BLaER1 treated with 17β-estradiol and CSF1 and Interleukin-3, amounts not matched to agents 10 nM and 100 nM (cell line): Measurements from ENCODE around the gene ZNF516.
A peak's percentile ranks its signal among the peaks of the same experiment; 100 is the strongest.

Experiments
- H3K27ac ChIP-seq, 11 experiments: shearing (Covaris generic); formaldehyde crosslinking; 2 replicates each; pipeline ENCODE4 v1.8.1; 2022
- H3K27me3 ChIP-seq, 11 experiments: shearing (Covaris generic); formaldehyde crosslinking; 2 replicates each; pipeline ENCODE4 v1.8.1; 2022
- H3K36me3 ChIP-seq, 11 experiments: shearing (Covaris generic); formaldehyde crosslinking; 2 replicates each; pipeline ENCODE4 v1.8.1; 2022
- H3K4me1 ChIP-seq, 10 experiments: shearing (Covaris generic); formaldehyde crosslinking; 2 replicates each; pipeline ENCODE4 v1.8.1; 2022
- H3K4me2 ChIP-seq, 11 experiments: shearing (Covaris generic); formaldehyde crosslinking; 2 replicates each; pipeline ENCODE4 v1.8.1; 2022
- H3K4me3 ChIP-seq, 10 experiments: shearing (Covaris generic); formaldehyde crosslinking; 2 replicates each; pipeline ENCODE4 v1.8.1; 2022
- H3K9ac ChIP-seq, 11 experiments: shearing (Covaris generic); formaldehyde crosslinking; 2 replicates each; pipeline ENCODE4 v1.8.1; 2022
- H3K9me3 ChIP-seq, 11 experiments: shearing (Covaris generic); formaldehyde crosslinking; replicated peaks in 1 of 11; 2 replicates each; pipeline ENCODE4 v1.8.1; 2022
- H4K20me1 ChIP-seq, 11 experiments: shearing (Covaris generic); formaldehyde crosslinking; 2 replicates each; pipeline ENCODE4 v1.8.1; 2022
- Cebpa-rat ChIP-seq, 11 experiments: shearing (Covaris generic); IDR thresholded peaks; 2 replicates each; pipeline ENCODE4 v1.8.1; 2022

ZNF516 gene

DNA sequence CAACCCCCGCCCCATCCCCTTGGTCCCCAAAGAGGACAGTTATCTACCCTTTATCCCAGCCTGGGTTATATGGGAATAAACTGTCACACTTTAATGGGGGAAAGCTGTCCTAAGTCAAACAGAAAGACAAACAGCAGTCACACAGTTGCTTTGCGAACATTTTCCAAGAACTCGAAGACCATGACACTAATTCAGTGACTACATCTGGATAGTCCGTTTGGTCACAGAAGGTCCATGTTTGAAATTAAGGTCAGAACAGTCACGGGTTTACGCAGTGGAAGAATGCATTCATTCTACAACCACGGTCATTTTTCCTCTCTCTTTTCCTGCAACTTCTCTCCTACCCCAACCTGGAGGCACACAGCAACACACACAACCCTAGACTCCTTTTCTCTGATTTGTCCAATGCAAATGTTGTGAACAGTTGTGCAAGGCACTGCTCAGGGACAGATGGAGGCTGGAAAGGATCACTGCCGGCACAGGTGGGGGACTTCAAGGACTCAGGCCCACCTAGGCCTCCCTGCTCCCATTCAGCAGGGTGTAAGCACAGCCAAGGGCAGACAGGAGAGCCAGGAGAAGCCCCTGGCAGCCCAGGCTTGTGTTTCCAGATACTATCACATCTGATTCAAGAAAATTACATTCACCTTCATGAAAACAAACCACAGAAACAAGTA lies 39.9 kb downstream of the ZNF516 start:
- H3K9me3 ChIP-seq: no peaks in the 10 kb centered on the region
- H3K36me3 ChIP-seq: peaks cover 18 to 28% (median 21%) of the 10 kb centered on the region in 11 experiments
- peaks cover 76 to 94% (median 90%) of the 10 kb centered on the region in 10 experiments for H3K4me1 ChIP-seq
- TF ChIP-seq Cebpa-rat (IDR thresholded peaks at IDR 0.05): no peak
- H3K27me3 ChIP-seq: no peaks in the 10 kb centered on the region
- H3K4me2 ChIP-seq: peak overlapping the region; percentile 31 to 98 (median 73)
- H3K4me3 ChIP-seq: no peak overlapping the region
- H4K20me1 ChIP-seq: peaks cover 4 to 92% (median 58%) of the 10 kb centered on the region in 11 experiments; a peak in 16 of 22 replicates
- peak overlapping the region in 8 of 11 experiments; percentile 20 to 61 (median 46); a peak in 13 of 22 replicates for H3K27ac ChIP-seq
- peak overlapping the region in 2 of 11 experiments; percentile 7 to 31; a peak in 3 of 22 replicates for H3K9ac ChIP-seq

DNA sequence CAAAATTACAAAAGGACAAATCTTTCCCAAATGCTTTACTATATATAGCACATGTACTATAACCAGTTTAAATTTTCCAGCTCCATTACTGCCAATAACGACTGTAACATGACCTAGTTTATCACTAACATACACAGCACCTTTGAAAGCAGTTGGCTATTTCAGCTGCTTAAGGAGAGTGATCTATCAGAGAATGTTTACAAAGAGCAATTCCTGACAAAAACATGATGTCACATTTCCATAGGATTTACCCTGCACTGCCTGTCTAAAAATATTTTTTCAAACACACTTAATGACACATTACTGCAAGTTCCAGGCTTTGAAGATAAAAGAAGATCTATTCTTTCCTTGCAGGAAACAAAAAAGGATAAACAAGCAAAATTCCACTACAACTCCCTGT lies 40.6 kb downstream of the ZNF516 start:
- no peak for TF ChIP-seq Cebpa-rat (IDR thresholded peaks at IDR 0.05)
- Histone ChIP-seq H4K20me1 (peaks cover 4 to 90% (median 51%) of the 10 kb centered on the region in 11 experiments; a peak in 16 of 22 replicates), H3K4me3 (no peak overlapping the region), H3K36me3 (peaks cover 10 to 21% (median 13%) of the 10 kb centered on the region in 11 experiments), H3K9ac (no peak overlapping the region), H3K27ac (no peak overlapping the region), H3K4me1 (peaks cover 82 to 94% (median 91%) of the 10 kb centered on the region in 10 experiments), H3K27me3 (no peaks in the 10 kb centered on the region), H3K4me2 (peak overlapping the region in 9 of 11 experiments; percentile 3 to 98 (median 71); a peak in 12 of 22 replicates), H3K9me3 (no peaks in the 10 kb centered on the region)

DNA sequence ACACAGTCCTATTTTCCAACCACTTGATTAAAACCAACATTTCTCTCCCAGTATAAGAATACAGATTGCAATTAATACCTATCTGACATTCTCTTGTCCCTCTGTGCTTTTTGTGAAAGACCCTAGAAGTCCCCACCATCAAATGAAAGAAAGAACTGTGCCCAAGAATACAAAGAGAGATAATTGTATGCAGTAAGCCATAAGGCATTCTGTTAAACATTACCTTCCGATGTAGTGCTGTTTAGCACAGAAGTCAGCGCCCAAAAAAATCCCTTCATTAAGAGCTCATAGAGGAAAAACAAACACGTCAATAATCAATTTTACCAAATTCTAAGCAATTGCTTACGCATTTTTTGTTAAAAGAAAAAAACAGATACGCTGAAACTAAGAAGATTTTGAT lies 41.1 kb downstream of the ZNF516 start:
- Histone ChIP-seq H3K4me3 (no peak overlapping the region), H3K9me3 (peaks cover 0 to 3% (median 0%) of the 10 kb centered on the region in 11 experiments; a peak in 2 of 22 replicates), H3K4me2 (peak overlapping the region in 10 of 11 experiments; percentile 16 to 98 (median 88); a peak in 12 of 22 replicates), H4K20me1 (peaks cover under 1 to 90% (median 46%) of the 10 kb centered on the region in 11 experiments; a peak in 16 of 22 replicates), H3K27me3 (no peaks in the 10 kb centered on the region), H3K27ac (peak overlapping the region in 3 of 11 experiments; percentile 87 to 91 (median 91); a peak in 5 of 22 replicates), H3K9ac (no peak overlapping the region), H3K36me3 (peaks cover 5 to 16% (median 9%) of the 10 kb centered on the region in 11 experiments), H3K4me1 (peaks cover 86 to 95% (median 92%) of the 10 kb centered on the region in 10 experiments)
- TF ChIP-seq Cebpa-rat (IDR thresholded peaks at IDR 0.05): no peak

DNA sequence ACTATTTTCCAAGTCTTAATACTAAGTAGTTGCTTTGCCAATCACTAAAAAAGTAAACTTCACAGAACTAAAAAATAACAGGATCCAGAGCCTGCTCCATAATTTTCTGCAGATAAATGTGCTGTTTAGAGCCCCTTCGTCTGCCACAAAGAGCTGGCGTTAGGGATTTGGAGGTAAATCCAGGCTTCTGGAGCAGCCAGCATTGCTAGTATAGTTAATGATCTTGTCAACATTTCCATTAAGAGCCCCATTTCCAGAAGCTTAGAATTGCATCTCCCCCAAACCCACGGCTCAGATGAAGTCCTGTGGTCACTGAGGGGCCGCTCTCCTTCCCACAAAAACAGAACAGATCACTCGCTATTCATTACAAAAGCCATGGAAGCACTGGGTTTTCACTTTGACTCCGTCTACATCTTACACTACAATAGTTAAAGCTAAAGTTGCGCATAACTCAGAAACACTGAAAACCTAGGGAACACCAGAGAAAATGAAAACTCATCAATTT lies 41.9 kb downstream of the ZNF516 start:
- Histone ChIP-seq H3K27me3 (no peaks in the 10 kb centered on the region), H3K9ac (peak overlapping the region in 8 of 11 experiments; percentile 4 to 89 (median 62); a peak in 9 of 22 replicates), H3K27ac (peak overlapping the region in 9 of 11 experiments; percentile 36 to 97 (median 88); a peak in 17 of 22 replicates), H3K4me1 (peaks cover 88 to 95% (median 92%) of the 10 kb centered on the region in 10 experiments), H3K36me3 (peaks cover 0 to 8% (median under 1%) of the 10 kb centered on the region in 11 experiments; a peak in 8 of 22 replicates), H4K20me1 (peaks cover 0 to 90% (median 38%) of the 10 kb centered on the region in 11 experiments; a peak in 15 of 22 replicates), H3K4me2 (peak overlapping the region; percentile 77 to 98 (median 92)), H3K9me3 (peaks cover 0 to 8% (median 0%) of the 10 kb centered on the region in 11 experiments; a peak in 2 of 22 replicates), H3K4me3 (no peak overlapping the region)
- no peak for TF ChIP-seq Cebpa-rat (IDR thresholded peaks at IDR 0.05)

DNA sequence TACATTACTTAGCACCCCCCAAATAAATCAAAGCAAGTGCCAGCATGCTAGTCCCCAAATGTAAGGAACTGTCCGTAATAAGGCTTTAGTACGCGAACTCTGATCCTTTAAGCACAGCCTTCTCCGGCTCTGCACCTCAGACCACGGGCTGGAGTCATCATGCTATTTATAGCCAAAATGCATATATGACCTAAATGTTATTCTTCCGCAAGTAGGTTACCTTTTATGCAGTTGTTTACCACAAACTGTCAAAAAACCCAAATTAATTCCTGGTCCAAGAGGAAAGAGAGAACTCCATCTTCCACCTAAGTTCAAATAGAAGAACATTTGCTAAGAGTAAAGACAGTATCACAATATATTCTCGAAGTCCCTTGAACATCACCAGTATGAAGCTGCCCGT lies 42.7 kb downstream of the ZNF516 start:
- Histone ChIP-seq H3K36me3 (peaks cover 0 to 9% (median 2%) of the 10 kb centered on the region in 11 experiments; a peak in 11 of 22 replicates), H3K9ac (peak overlapping the region; percentile 78 to 89 (median 84); a peak in 21 of 22 replicates), H4K20me1 (peaks cover 0 to 90% (median 30%) of the 10 kb centered on the region in 11 experiments; a peak in 15 of 22 replicates), H3K4me2 (peak overlapping the region; percentile 77 to 98 (median 92)), H3K4me3 (peak overlapping the region in 8 of 10 experiments; percentile 52 to 69 (median 60); a peak in 11 of 20 replicates), H3K4me1 (peaks cover 82 to 95% (median 90%) of the 10 kb centered on the region in 10 experiments), H3K9me3 (peaks cover 0 to 9% (median 0%) of the 10 kb centered on the region in 11 experiments; a peak in 3 of 22 replicates), H3K27ac (peak overlapping the region in 9 of 11 experiments; percentile 83 to 97 (median 88); a peak in 18 of 22 replicates), H3K27me3 (no peaks in the 10 kb centered on the region)
- TF ChIP-seq Cebpa-rat (IDR thresholded peaks at IDR 0.05): no peak

DNA sequence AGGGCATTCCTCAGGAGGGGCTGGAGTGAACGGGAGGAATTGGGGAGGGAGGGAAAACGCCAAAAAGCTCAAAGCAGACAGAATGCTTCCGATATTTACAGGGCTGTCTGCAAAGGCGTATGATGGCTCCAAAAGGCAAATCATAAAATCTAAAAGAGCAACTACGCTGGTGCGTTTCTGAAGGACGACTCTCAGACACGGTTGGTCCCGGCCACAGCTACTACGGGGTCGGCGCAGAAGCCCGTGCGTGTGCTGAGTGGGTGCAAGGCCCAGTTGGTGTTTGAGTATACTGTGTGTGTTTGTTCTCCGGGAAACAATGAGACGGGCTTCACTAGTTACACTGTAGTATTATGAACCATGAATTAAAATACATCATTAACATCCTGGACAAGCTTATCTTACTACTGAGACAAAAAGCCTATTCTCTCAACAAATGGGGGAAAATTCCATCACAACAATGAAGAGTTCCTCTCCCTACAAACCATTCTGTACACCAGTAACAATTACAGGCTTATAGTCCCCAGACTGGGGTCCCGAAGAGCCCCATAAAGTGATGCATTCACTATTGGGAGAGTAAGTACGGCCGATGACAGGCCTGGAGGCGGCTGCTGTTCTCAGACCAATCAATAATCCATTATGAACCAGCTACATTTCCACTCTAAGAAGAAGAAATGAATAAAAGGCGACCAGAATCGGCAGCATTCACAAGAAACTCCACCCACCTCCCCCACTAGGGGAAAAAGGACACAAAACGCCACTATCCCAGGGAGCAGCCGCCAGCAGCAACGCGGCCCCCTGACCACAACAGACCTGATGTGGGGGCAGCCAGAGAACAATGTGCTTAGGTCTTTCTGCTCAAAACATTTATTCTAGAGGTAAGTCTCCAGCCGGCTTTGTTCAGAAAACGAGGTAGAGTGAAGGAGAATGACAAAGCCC lies 43.4 kb downstream of the ZNF516 start:
- peak overlapping the region; percentile 77 to 98 (median 92) for H3K4me2 ChIP-seq
- TF ChIP-seq Cebpa-rat (IDR thresholded peaks at IDR 0.05): no peak
- H3K4me3 ChIP-seq: peak overlapping the region; percentile 52 to 69 (median 60)
- H3K9me3 ChIP-seq: peaks cover 0 to 13% (median 0%) of the 10 kb centered on the region in 11 experiments; a peak in 3 of 22 replicates
- peak overlapping the region; percentile 78 to 89 (median 84) for H3K9ac ChIP-seq
- peaks cover 78 to 95% (median 90%) of the 10 kb centered on the region in 10 experiments for H3K4me1 ChIP-seq
- no peaks in the 10 kb centered on the region for H3K27me3 ChIP-seq
- H4K20me1 ChIP-seq: peaks cover 0 to 90% (median 23%) of the 10 kb centered on the region in 11 experiments; a peak in 14 of 22 replicates
- peak overlapping the region; percentile 71 to 97 (median 87) for H3K27ac ChIP-seq
- peaks cover 0 to 14% (median 7%) of the 10 kb centered on the region in 11 experiments; a peak in 10 of 22 replicates for H3K36me3 ChIP-seq

DNA sequence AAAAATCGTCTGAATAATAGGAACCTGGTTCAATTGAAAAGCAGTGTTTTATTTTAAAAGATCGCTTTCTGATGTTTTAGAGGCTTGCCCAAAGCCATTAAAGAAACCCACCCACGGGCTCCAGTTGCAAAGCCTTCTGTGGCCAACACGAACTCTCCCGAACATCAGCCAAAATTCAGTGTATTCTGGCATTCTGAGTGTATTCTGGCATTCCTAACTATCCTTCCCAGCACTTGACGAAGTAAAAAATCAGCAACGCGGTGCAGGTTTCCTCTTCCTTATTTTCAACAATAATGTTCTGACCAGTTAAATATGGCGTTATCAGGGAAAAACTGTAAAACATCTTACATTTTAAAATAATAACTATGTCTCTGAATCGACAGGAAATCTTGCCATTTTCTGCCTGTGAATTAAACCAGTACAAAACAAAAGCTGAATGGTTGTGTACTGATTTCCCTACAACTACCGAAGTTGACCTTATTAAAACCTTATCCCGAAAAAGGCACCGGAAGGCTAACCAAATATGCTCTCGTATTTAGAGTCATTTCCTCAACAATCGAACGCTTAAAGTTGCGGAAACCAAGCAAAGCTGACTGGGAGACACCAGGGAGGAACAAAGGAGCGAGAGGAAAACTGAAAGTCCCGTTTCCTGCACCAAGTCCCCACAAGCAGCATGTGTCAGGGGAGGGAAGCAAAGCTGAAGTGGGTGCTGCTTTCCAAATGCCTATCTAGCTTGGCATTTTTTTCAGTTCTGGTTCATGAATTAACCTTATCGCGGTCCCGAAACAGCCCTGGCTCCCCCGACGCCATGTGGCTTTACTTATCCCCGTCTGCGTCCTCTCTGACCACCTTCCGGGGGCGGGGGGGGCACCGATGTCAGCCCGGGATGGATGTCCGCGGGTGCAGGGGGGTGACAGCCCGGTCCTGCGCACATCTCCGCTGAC lies 44.3 kb downstream of the ZNF516 start:
- Histone ChIP-seq H3K4me1 (peaks cover 78 to 95% (median 90%) of the 10 kb centered on the region in 10 experiments), H3K36me3 (peaks cover 0 to 14% (median 7%) of the 10 kb centered on the region in 11 experiments; a peak in 10 of 22 replicates), H3K9ac (peak overlapping the region; percentile 78 to 89 (median 84)), H3K4me3 (peak overlapping the region; percentile 52 to 69 (median 60)), H3K27ac (peak overlapping the region; percentile 71 to 97 (median 87)), H3K27me3 (no peaks in the 10 kb centered on the region), H3K9me3 (peaks cover 0 to 13% (median 0%) of the 10 kb centered on the region in 11 experiments; a peak in 3 of 22 replicates), H3K4me2 (peak overlapping the region; percentile 77 to 98 (median 92)), H4K20me1 (peaks cover 0 to 90% (median 23%) of the 10 kb centered on the region in 11 experiments; a peak in 15 of 22 replicates)
- no peak for TF ChIP-seq Cebpa-rat (IDR thresholded peaks at IDR 0.05)
